ENCODE measurements around the gene CETN3. TPM values are rescaled to one million over a fixed set of nuclear protein-coding genes. Genes with fewer than 3 reads are reported as not detected.
A peak's percentile ranks its signal among the peaks of the same experiment; 100 is the strongest.

The CETN3 gene
- total RNA-seq, 1 experiment from 2014 or later = 54.7 TPM

GRCh38 chr5:90390928-90391327 lies 18.6 kb downstream of the CETN3 start:
- Histone ChIP-seq H4K20me1 (ENCODE audit: insufficient read depth, low read depth, low read length) (no peaks in the 10 kb centered on the region), H3K4me1 (ENCODE audit: low read length) (no peaks in the 10 kb centered on the region), H3K4me2 (ENCODE audit: low read depth, low read length, poor library complexity, severe bottlenecking) (no peak overlapping the region), H3K9ac (ENCODE audit: low read length) (no peak overlapping the region), H3K9me3 (ENCODE audit: low read length) (no peaks in the 10 kb centered on the region), H3K27ac (ENCODE audit: low read length) (no peak overlapping the region), H3K4me3 (ENCODE audit: low read length) (no peak overlapping the region), H3K9me2 (replicated peaks; ENCODE audit: insufficient read depth, low read length) (no peaks in the 10 kb centered on the region), H2AFZ (ENCODE audit: low read length) (no peak overlapping the region), H3K79me2 (ENCODE audit: low read length) (no peaks in the 10 kb centered on the region), H3K27me3 (ENCODE audit: low read length) (no peaks in the 10 kb centered on the region), H3K36me3 (ENCODE audit: insufficient read depth, low read length) (peaks cover 20% of the 10 kb centered on the region)
- DNase-seq = no peak

GRCh38 chr5:90390326-90390725 lies 19.2 kb downstream of the CETN3 start:
- no peak overlapping the region for H3K4me2 ChIP-seq (ENCODE audit: low read depth, low read length, poor library complexity, severe bottlenecking)
- peaks cover 16% of the 10 kb centered on the region for H3K36me3 ChIP-seq (ENCODE audit: insufficient read depth, low read length)
- no peak overlapping the region for H2AFZ ChIP-seq (ENCODE audit: low read length)
- no peaks in the 10 kb centered on the region for H4K20me1 ChIP-seq (ENCODE audit: insufficient read depth, low read depth, low read length)
- no peaks in the 10 kb centered on the region for H3K9me3 ChIP-seq (ENCODE audit: low read length)
- no peaks in the 10 kb centered on the region for H3K9me2 ChIP-seq (replicated peaks; ENCODE audit: insufficient read depth, low read length)
- H3K27ac ChIP-seq (ENCODE audit: low read length) = no peak overlapping the region
- H3K9ac ChIP-seq (ENCODE audit: low read length) = no peak overlapping the region
- H3K4me1 ChIP-seq (ENCODE audit: low read length) = no peaks in the 10 kb centered on the region
- H3K27me3 ChIP-seq (ENCODE audit: low read length) = no peaks in the 10 kb centered on the region
- no peaks in the 10 kb centered on the region for H3K79me2 ChIP-seq (ENCODE audit: low read length)
- no peak overlapping the region for H3K4me3 ChIP-seq (ENCODE audit: low read length)
- no peak for DNase-seq

- no peak for DNase-seq
- Histone ChIP-seq H2AFZ (ENCODE audit: low read length) (no peak overlapping the region), H3K36me3 (ENCODE audit: insufficient read depth, low read length) (no peaks in the 10 kb centered on the region), H3K4me1 (ENCODE audit: low read length) (no peaks in the 10 kb centered on the region), H3K79me2 (ENCODE audit: low read length) (no peaks in the 10 kb centered on the region), H3K9ac (ENCODE audit: low read length) (no peak overlapping the region), H4K20me1 (ENCODE audit: insufficient read depth, low read depth, low read length) (no peaks in the 10 kb centered on the region), H3K9me3 (ENCODE audit: low read length) (no peaks in the 10 kb centered on the region), H3K27me3 (ENCODE audit: low read length) (no peaks in the 10 kb centered on the region), H3K27ac (ENCODE audit: low read length) (no peak overlapping the region), H3K4me2 (ENCODE audit: low read depth, low read length, poor library complexity, severe bottlenecking) (no peak overlapping the region), H3K4me3 (ENCODE audit: low read length) (no peak overlapping the region), H3K9me2 (replicated peaks; ENCODE audit: insufficient read depth, low read length) (no peaks in the 10 kb centered on the region)
Observed at GRCh38 chr5:90387508-90387907, 22.0 kb downstream of the CETN3 start.

- Histone ChIP-seq H3K4me2 (ENCODE audit: low read depth, low read length, poor library complexity, severe bottlenecking) (no peak overlapping the region), H4K20me1 (ENCODE audit: insufficient read depth, low read depth, low read length) (no peaks in the 10 kb centered on the region), H3K27ac (ENCODE audit: low read length) (no peak overlapping the region), H3K9ac (ENCODE audit: low read length) (no peak overlapping the region), H3K79me2 (ENCODE audit: low read length) (no peaks in the 10 kb centered on the region), H3K4me3 (ENCODE audit: low read length) (no peak overlapping the region), H3K36me3 (ENCODE audit: insufficient read depth, low read length) (no peaks in the 10 kb centered on the region), H3K4me1 (ENCODE audit: low read length) (no peaks in the 10 kb centered on the region), H3K27me3 (ENCODE audit: low read length) (no peaks in the 10 kb centered on the region), H3K9me3 (ENCODE audit: low read length) (no peaks in the 10 kb centered on the region), H2AFZ (ENCODE audit: low read length) (no peak overlapping the region), H3K9me2 (replicated peaks; ENCODE audit: insufficient read depth, low read length) (no peaks in the 10 kb centered on the region)
- DNase-seq = peak; percentile 73
Observed at GRCh38 chr5:90386099-90386710, 23.4 kb downstream of the CETN3 start.

- H4K20me1 ChIP-seq (ENCODE audit: insufficient read depth, low read depth, low read length) = no peaks in the 10 kb centered on the region
- no peak overlapping the region for H3K4me3 ChIP-seq (ENCODE audit: low read length)
- DNase-seq = no peak
- no peaks in the 10 kb centered on the region for H3K79me2 ChIP-seq (ENCODE audit: low read length)
- no peaks in the 10 kb centered on the region for H3K9me3 ChIP-seq (ENCODE audit: low read length)
- no peak overlapping the region for H3K4me2 ChIP-seq (ENCODE audit: low read depth, low read length, poor library complexity, severe bottlenecking)
- H3K4me1 ChIP-seq (ENCODE audit: low read length) = no peaks in the 10 kb centered on the region
- no peak overlapping the region for H3K27ac ChIP-seq (ENCODE audit: low read length)
- H3K27me3 ChIP-seq (ENCODE audit: low read length) = no peaks in the 10 kb centered on the region
- H3K9me2 ChIP-seq (replicated peaks; ENCODE audit: insufficient read depth, low read length) = no peaks in the 10 kb centered on the region
- no peak overlapping the region for H2AFZ ChIP-seq (ENCODE audit: low read length)
- no peaks in the 10 kb centered on the region for H3K36me3 ChIP-seq (ENCODE audit: insufficient read depth, low read length)
- H3K9ac ChIP-seq (ENCODE audit: low read length) = no peak overlapping the region
Observed at GRCh38 chr5:90384389-90384788, 25.2 kb downstream of the CETN3 start.

GRCh38 chr5:90383903-90384302 lies 25.7 kb downstream of the CETN3 start:
- Histone ChIP-seq H3K9me3 (ENCODE audit: low read length) (no peaks in the 10 kb centered on the region), H3K27me3 (ENCODE audit: low read length) (no peaks in the 10 kb centered on the region), H3K27ac (ENCODE audit: low read length) (no peak overlapping the region), H3K9ac (ENCODE audit: low read length) (no peak overlapping the region), H3K36me3 (ENCODE audit: insufficient read depth, low read length) (no peaks in the 10 kb centered on the region), H3K79me2 (ENCODE audit: low read length) (no peaks in the 10 kb centered on the region), H3K4me1 (ENCODE audit: low read length) (no peaks in the 10 kb centered on the region), H4K20me1 (ENCODE audit: insufficient read depth, low read depth, low read length) (no peaks in the 10 kb centered on the region), H2AFZ (ENCODE audit: low read length) (no peak overlapping the region), H3K9me2 (replicated peaks; ENCODE audit: insufficient read depth, low read length) (no peaks in the 10 kb centered on the region), H3K4me2 (ENCODE audit: low read depth, low read length, poor library complexity, severe bottlenecking) (no peak overlapping the region), H3K4me3 (ENCODE audit: low read length) (no peak overlapping the region)
- no peak for DNase-seq

GRCh38 chr5:90381213-90381929 lies 28.2 kb downstream of the CETN3 start:
- no peaks in the 10 kb centered on the region for H3K4me1 ChIP-seq (ENCODE audit: low read length)
- H3K27me3 ChIP-seq (ENCODE audit: low read length) = no peaks in the 10 kb centered on the region
- H3K4me3 ChIP-seq (ENCODE audit: low read length) = no peak overlapping the region
- H3K4me2 ChIP-seq (ENCODE audit: low read depth, low read length, poor library complexity, severe bottlenecking) = no peak overlapping the region
- H3K36me3 ChIP-seq (ENCODE audit: insufficient read depth, low read length) = no peaks in the 10 kb centered on the region
- no peak for DNase-seq
- H3K9me2 ChIP-seq (replicated peaks; ENCODE audit: insufficient read depth, low read length) = no peaks in the 10 kb centered on the region
- H2AFZ ChIP-seq (ENCODE audit: low read length) = no peak overlapping the region
- H3K9ac ChIP-seq (ENCODE audit: low read length) = no peak overlapping the region
- no peaks in the 10 kb centered on the region for H3K79me2 ChIP-seq (ENCODE audit: low read length)
- H3K9me3 ChIP-seq (ENCODE audit: low read length) = no peaks in the 10 kb centered on the region
- H4K20me1 ChIP-seq (ENCODE audit: insufficient read depth, low read depth, low read length) = no peaks in the 10 kb centered on the region
- H3K27ac ChIP-seq (ENCODE audit: low read length) = no peak overlapping the region

- Histone ChIP-seq H4K20me1 (ENCODE audit: insufficient read depth, low read depth, low read length) (no peaks in the 10 kb centered on the region), H3K4me3 (ENCODE audit: low read length) (no peak overlapping the region), H3K9me2 (replicated peaks; ENCODE audit: insufficient read depth, low read length) (no peaks in the 10 kb centered on the region), H3K9me3 (ENCODE audit: low read length) (no peaks in the 10 kb centered on the region), H3K36me3 (ENCODE audit: insufficient read depth, low read length) (no peaks in the 10 kb centered on the region), H3K27ac (ENCODE audit: low read length) (no peak overlapping the region), H2AFZ (ENCODE audit: low read length) (no peak overlapping the region), H3K79me2 (ENCODE audit: low read length) (no peaks in the 10 kb centered on the region), H3K4me1 (ENCODE audit: low read length) (no peaks in the 10 kb centered on the region), H3K4me2 (ENCODE audit: low read depth, low read length, poor library complexity, severe bottlenecking) (no peak overlapping the region), H3K27me3 (ENCODE audit: low read length) (no peaks in the 10 kb centered on the region), H3K9ac (ENCODE audit: low read length) (no peak overlapping the region)
- no peak for DNase-seq
Observed at GRCh38 chr5:90379652-90380051, 29.9 kb downstream of the CETN3 start.
